NCI-H2227 (cell line): ENCODE measurements around the gene DLX5.
A peak's percentile ranks its signal among the peaks of the same experiment; 100 is the strongest.

Source experiments
- DNase-seq: peaks from one replicate; lab custom pipeline; 2025; ENCODE audit not compliant: unreplicated experiment; lab: John Stamatoyannopoulos, UW

Gene DLX5

DNA sequence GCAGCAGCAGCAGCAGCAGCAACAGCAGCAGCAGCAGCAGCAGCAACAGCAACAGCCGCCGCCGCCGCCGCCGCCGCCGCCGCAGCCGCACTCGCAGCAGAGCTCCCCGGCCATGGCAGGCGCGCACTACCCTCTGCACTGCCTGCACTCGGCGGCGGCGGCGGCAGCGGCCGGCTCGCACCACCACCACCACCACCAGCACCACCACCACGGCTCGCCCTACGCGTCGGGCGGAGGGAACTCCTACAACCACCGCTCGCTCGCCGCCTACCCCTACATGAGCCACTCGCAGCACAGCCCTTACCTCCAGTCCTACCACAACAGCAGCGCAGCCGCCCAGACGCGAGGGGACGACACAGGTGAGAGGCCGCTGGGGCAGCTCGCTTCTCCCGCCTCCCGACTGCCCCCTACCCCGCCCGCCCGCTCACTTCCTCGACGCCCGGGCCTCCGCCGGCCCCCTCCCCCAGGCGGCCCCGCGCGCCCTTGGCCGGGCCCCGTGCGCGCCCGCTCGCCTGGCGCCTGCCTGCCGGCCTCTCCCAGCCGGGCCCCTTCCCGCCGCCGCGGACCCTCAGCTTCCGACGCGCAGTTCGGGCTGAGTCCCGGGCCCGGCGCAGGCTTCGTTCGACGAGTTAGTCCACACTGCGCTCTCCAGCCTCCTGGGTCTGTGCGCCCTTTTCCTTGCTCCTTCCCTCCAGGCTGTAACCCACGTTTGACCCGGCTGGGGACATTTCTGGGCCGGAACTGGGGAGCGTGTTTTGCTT, 18.4 kb downstream of the DLX5 start:
- peak; percentile 76 for DNase-seq

DNA sequence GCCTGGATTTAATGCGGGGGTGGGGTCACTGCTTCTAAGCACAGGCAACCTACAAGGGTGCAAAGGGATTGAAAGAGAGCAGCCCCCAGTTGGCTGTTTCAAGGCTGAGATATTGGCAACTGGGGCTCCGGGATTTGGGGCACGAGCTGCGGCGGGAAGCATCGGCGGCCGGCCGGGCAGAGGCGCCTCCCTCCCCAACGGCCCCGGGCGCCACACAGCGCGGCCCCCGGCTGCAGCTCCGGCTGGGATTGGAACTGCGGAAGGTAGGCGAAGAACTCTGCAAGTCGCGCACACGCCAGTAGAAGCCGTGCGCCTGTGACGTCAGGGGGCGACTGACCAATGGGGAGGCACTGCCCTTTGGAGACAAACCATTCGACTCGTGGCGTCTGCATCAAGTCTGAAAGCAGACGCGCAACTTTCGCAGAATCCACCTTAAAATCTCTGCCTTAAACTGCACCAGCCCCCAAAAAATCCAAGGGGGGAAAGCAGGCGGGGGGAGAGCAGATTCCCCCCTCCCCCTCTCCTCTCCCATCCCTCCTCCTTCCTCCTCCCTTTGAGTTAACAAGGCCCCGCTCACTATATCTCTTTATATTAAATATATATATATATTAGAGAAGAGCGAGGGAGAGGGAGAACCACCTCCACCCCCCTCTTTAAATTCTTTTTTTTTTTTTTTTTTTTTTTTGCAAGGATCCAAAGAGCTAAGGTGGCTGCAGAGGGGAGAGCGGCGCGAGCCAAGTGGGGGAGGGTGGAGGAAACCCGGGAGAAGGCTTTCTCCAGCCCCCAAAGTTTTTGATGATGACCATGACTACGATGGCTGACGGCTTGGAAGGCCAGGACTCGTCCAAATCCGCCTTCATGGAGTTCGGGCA, 19.2 kb downstream of the DLX5 start, which contains the start of gene DLX6:
DLX6 (plus strand) TSS at position 371 of the 872 bp plus-strand sequence; CDS start at position 796, 425 bp downstream.
- DNase-seq = peak; percentile 97

DNA sequence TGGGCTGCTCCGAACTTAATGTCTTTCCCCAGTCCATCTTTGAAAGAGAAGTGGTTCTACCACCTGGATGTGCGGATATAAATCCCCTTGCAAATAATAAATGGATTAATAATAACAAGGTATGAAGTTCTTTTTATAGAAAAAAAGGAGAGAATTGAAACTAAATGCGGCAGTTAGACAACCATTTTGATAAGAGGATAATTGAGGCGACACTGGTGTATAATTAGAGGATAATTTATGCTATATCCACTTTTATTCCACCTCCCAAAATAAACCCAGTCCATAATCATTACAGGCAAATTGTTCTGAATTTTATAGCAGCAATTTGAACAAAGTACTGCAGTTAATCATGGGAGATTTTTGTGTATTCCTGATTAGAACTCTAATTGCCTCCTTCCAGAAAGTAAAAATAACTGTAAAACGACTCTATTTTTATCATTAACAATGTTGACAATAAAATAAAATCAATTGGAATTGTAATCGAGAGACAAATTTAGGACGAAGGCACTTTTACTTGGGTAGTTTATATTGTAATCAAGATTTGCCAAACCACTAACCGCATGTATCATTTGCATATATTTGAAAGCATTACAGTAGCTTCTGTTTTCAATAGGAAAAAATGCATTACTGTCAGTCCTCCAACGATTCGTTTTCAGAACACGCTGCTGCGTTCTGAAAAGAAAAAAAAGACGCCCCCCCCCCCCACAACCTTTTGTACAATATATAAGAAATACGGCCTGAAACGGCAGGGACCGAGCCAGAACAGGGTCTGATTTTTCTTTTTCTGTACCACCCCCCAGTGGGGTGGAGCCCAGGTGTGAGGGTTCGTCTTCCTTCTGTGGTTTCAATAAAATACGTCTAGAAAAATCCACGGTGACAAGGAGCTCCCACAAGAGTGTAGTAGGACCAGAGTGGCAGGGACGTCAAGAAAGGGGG, 20.1 kb downstream of the DLX5 start:
- DNase-seq = no peak

DNA sequence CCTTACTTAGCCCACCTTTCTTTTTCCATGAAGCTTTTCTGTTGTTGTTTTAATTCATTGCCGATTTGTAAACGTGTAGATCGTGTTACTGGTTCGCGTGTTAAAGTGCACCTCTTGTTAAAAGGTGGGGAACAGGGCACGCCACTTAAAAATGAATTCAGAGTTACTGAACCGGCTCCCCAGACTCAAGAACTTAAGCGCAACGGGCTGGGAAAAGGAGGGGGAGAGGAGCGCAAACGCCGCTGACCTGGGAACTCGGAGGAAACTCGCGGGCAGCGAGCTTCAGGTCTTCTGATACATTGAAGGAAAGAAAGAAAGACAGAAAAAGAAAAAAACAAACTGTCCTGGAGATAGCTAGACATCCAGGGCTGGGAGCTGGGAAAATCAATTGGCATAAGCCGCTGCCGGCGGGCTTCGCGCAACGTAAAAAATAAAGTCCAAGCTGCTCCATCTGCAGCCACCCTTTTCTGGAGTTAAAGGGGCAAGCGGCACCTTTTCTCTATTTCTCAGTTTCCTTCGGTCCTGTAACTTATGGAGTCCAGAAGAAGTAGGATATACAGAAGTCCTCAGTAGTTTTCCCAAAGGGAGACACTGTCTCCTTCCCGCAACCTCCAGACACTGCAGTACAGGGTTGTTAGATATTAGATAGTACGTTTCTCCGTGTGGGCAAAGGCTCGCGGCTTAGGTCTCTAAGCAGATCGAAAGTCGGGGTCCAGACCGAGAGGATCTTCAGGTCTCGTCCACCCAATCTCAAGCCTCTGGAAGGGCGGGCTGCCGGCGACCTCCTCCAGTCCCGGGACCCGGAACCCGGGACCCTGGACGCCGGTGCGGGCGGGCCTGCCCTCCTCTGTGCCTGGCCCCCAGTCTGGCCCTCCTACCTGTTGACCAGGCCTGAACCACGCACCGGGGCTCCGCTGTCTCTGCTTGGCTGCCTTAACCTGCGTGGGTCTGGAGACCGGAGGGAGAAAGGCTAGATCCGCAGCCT, 21.1 kb downstream of the DLX5 start:
- DNase-seq = peak; percentile 37

DNA sequence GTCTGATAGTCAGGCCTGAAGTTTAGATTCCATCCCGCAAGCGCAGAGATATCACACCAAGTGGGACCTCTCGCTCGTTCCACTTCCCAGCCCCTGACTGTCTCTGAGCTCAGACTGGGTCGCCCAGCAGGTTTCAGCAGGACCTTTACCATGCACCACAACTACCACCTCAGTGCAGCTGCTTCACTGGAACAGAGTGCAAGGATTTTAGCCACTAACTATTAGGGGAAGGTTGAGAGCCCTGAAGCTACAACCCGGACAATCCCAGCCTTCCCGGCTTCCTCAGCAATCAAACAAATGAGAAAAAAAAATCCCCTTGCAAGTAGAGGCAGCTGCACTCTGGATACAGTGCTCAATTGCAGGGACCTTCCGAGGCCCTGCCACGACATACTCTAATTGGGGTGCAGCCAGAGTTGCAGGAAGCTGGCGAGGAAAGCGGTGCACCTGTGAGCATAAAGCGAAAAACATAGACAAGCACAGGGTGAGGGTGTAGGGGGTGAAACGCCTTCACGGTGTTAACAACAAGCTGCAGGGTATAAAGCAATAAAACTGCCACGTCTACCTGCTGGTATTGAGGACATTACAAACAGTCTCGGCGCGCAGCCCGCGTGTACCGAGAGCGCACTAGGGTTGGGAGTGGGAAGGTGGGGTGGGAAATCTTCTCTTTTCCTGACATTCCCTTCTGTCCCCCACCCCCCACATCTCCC, 21.9 kb downstream of the DLX5 start:
- peak; percentile 20 for DNase-seq

DNA sequence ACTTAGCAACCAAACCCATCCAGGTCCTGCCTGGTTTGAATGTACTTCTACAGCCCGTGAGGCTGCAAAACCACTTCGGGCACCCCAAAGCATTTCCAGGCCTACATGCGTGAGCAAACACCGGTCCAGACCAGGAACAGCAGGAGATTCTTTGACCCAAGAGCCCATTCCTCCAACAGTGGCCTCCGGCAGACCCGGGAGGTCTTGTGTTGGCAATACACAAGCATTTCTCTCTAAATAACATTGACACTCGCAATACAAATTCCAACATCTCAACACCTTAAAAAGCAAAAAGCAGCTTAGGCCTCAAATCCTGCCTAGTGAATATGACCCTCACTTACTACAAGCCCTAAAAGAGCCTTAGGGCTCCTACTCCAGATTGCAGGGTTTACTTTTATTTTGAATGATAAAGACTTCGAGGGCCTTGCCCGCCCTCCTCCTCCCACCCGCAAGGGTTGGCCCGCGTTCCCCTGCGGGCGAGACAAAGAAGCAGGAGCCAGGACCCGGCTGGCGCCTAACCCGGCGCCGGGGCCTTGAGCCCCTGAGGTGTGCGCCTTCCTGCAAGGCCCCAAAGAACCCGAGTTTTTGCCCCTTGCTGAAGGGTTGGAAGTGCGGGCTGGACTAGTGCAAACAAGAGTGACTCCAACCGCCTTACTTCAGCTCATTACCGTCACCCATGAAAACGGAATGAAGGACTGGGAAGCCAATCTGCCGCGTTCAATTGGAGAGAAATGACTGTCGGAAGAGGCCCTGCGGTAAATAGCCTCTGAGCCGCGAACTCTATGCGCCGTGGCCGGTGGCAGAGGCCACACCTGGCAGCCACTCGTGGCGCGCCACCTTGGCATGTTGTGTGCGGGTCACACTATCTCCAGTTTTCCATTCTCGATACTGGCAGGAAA, 22.7 kb downstream of the DLX5 start:
- DNase-seq = no peak

DNA sequence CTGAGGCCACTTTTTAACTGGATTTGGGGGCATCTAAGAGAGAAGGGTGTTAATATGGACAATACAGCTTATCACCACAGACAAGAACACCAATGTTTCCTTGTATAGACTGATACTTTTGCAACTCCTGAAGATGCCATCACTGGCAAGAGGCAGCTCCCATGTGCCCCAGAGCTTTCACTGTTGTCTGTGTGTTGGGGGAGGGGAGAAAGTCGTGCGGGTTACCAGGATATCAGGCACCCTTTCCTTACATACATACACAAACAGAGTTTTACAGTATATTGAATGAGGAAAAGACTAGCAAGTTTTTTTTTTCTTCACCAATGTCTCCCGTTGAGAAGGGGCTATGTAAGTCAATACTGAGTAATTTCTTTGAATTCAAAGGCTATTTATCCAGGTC, 23.4 kb downstream of the DLX5 start:
- DNase-seq = no peak

DNA sequence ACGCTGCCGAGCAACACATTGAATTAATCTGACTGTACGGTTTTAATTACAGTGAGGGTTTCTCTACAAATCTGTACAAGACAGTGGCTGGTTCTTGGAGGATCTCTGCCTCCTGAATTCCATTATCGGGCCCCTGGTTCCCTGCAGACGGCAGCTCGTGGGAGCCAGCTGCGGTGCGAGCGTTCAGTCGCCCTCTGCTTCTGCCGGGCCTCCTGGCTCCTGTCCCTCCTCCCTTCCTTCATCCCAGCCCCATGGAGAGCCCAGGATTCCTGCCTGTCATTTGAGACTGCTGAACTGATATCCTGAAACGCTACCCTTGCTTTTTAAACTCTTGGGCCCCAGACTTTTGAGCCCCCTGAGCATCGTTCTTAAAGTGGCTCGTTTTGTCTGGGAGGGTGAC, 25.9 kb downstream of the DLX5 start:
- no peak for DNase-seq

DNA sequence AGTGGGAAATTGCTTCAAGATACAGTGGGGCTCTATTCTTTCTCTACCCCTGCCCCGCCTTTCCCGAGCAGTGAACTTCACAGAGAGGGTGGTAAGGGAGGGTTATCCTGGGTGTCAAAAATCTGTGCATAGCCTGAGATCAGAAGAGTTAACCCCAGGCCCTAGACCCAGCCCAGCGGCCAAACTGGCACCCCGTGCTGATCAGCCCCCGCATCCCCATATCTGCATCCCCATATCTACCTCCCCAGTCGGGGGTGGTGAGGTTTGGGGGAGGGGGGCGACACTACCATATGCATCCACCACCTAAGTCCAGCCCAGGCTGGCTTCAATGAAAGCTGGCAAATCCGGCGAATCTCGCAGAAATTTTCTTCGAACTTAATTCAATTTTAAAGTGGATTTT, 26.3 kb downstream of the DLX5 start:
- DNase-seq = no peak

DNA sequence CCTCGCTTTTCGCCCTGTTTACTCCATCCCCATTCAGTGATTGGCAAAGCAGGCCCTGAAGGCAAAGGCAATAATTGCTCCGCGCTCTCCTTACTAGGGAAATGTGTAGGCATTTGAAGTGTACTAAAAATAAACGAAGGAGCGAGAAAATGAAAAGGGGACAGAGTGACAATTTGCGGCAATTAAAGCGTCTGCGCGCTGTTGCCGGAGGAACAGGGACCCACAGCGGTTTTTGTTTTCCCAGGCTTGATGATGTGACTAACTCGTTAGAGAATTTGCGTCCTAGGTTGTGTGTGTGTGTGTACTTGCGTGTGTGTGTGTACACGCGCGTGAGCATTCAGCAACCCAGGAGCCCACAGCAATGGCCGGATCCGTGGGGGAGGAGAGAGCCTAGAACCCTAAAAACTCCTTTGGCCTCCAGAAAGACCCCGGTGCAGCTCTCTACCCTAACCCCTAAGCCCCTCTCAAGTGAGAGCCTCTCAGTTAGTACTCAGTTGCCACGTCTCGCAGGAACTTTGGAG, 27.1 kb downstream of the DLX5 start:
- no peak for DNase-seq

DNA sequence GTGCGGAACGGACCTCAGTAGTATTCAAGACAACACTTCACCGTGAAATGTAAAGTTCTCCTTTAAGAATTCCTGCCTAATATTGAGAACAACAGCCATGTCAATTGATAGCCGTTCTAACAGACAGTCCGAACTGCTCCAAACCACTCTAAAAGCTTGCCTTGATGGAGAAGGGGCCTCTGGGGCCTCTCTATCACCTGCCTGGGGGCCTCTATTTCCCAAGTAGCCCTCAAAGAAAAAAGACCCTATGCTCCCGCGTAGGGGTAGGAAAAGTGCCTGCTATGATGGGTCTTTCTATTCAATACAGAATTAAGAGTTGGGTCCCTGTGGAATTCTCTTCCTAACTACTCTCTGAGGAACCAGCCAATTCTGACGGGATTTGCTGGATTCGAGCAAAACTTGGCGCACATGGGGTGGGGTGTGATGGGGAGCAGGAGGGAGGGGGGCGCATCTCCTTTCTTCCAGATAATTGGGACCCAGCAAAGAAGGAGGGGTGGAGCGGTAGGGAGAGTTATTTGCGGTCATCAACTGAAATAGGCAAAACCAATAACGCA, 27.6 kb downstream of the DLX5 start:
- no peak for DNase-seq

DNA sequence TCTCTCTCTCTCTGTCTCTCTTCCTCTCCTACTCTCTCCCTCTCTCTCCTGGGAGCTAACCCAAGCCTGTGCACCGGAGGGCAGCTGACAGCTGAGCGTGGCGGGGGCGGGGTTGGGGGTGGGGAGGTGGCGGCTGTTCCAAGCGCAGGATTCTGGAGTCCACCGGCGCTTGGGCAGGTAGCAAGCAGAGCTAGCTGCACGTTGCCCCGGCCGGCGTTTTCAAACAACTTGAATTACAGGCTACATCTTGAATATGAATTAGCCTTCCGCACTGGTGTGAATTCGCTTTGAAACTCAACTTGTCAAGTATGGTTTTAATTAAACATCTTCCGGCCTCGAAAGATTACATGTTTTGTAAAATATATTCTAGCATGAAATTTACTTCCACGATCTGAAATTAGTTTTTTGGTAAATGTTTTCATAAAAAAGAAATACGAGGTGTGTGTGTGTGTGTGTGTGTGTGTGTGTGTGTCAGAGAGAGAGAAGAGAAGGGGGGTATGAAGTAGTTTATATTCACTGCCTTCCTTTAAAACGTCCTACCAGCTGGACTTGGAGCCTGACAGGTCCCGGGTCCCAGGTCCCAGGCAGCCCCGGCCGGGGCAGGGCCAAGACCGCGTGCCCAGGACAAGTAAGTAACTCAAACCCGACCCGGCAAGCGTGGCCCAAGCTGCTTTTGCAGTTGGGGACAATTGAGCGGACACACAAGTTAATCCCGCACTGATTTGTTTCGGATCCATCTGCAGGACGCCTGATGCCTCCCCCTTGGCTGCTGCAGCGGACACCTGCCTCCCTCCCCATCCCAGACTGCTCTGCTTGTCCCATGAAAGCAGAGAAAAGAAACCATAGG, 28.3 kb downstream of the DLX5 start:
- peak; percentile 44 for DNase-seq

DNA sequence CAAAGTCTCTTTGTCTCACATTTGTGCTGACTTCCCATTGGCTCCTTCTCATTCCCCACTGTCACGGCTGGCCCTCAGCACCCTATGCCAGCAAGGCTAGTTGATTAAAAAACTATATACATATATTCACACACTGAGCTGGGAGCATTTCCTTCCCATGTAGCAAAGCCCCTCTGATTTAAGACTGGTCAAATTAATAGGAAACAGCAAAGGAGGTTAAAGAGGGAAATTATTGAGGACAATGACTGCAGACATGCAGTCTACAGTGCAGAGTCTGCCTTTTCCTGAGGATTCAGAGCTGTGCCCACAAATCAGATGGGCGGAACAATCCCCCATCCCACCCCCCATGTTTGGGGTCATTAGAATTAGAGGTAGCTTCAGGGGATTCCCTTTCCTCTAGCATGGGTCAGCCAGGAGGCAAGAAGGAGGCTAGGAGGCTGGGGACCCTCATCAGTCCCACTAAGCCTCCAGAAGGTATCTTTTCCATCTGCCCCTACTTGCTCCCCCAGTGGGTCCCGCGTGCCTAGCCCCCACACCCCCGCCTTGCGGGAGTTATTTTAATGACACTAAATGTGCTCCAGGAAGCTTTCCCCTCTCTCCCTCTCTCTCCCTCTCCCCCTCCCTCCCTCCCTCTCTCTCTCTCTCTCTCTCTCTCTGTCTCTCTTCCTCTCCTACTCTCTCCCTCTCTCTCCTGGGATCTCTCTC, 29.1 kb downstream of the DLX5 start:
- DNase-seq = no peak

DNA sequence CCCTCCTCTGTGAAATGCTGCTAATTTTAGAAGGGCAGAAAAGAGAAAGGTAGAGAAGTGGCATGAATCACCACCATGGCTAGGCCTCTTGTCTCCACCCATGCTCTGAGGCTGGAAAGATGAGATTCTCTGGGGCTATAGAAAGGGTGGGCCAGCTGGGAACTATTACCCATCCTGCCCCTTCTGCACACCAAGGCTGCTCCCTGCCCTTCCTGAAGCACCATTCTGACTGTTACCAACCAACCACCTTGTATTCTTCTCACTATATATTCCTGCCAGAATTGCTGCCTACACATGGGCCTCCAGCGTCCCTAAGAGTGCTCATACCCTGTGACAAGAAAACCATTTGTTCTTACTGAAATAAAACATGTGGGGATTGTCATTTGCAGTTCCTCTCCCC, 30.7 kb downstream of the DLX5 start:
- no peak for DNase-seq

DNA sequence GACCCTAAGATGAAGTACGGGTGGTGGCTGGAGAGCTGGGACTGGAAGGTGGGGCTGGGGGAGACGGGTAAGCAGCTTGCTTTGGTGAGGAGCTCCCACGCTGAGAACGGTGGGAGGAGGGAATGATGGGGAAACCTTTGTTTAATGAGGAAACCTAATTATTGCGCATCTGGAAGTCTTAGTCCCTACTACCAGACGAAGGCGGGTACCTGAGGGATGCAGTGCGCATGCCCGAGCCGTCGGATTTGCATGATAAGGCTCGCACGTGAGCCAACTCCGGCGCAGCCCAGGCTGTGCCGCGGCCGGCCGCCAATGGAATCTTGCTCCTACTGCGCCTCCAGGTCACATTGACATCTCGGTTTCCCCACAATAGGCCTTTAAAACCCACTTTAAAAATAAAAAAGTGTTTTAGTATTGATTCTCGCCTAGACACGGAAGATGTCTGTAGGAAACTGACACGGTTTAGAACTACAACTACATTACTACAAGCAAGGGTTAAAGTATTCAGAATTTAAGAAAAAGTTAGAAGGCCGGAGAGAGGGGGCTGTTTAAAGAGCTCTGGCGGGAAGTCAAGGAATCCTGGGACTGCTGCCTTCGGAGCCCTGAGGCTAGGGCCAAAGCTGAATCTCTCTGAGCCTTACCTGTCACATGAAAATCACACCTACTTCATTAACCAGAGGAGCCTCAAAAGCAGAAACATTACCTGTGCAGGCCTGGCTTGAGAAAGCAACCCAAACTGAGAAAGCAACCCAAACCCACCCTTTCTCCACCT, 31.4 kb downstream of the DLX5 start:
- no peak for DNase-seq
